Umbilical cord (tissue), 2 donors: Measurements from ENCODE around the gene RSPO1. TPM values are rescaled to one million over a fixed set of nuclear protein-coding genes. Genes with fewer than 3 reads are reported as not detected.
"Not testable (repeated sequence)": the region's sequence is repeated elsewhere in the genome, so short reads cannot be mapped to it uniquely, and the experiment has no call there.

Experiments used
- DNase-seq: peaks from one replicate; pipeline ENCODE4 v3.0.0-alpha.2; 2015; ENCODE audit warnings: low spot score
- total RNA-seq: library from RNA; depleted of rRNA; stranded (reverse); fragments of >200 nt; gene quantifications from one replicate; pipeline ENCODE4 v1.2.3, GENCODE V29; 2014; ENCODE audit warnings: low replicate concordance; ENCODE audit not compliant: insufficient read depth

The RSPO1 gene
- total RNA-seq, 1 donor from 2014 or later = 0.24 TPM

GRCh38 chr1:37621326-37621870, 13.3 kb downstream of the RSPO1 start:
- no peak for DNase-seq

GRCh38 chr1:37620707-37621106, 14.0 kb downstream of the RSPO1 start:
- DNase-seq = no peak

- DNase-seq = no peak
These were observed 18.4 kb downstream of the RSPO1 start for GRCh38 chr1:37616330-37616729.

GRCh38 chr1:37614105-37614504, 20.6 kb downstream of the RSPO1 start:
- DNase-seq = no peak

GRCh38 chr1:37612186-37612585, 22.5 kb downstream of the RSPO1 start:
- DNase-seq = no peak

GRCh38 chr1:37609994-37610393, 24.7 kb downstream of the RSPO1 start:
- DNase-seq = no peak

GRCh38 chr1:37609002-37609401, 25.7 kb downstream of the RSPO1 start:
- no peak for DNase-seq

- peak; percentile 24 for DNase-seq
These were observed 28.0 kb downstream of the RSPO1 start for GRCh38 chr1:37606481-37607263.

GRCh38 chr1:37605806-37606474, 28.8 kb downstream of the RSPO1 start:
- peak; percentile 9 for DNase-seq

- DNase-seq = no peak
These were observed 29.5 kb downstream of the RSPO1 start for GRCh38 chr1:37605061-37605650.

GRCh38 chr1:37602750-37603694, 31.7 kb downstream of the RSPO1 start:
- peak; percentile 38 for DNase-seq

- no peak for DNase-seq
These were observed 33.3 kb downstream of the RSPO1 start for GRCh38 chr1:37601441-37601840.

- DNase-seq = no peak
These were observed 34.8 kb downstream of the RSPO1 start for GRCh38 chr1:37599940-37600339.

- DNase-seq = no peak
These were observed 38.5 kb downstream of the RSPO1 start for GRCh38 chr1:37596182-37596667.

- peak; percentile 99 for DNase-seq
These were observed 39.1 kb downstream of the RSPO1 start, which contains the start of gene GNL2 for GRCh38 chr1:37595440-37596181. Gene GNL2, minus strand, starts transcription at chr1:37595937. Its CDS starts 115 bp downstream, at chr1:37595822.

- DNase-seq = no peak
These were observed 41.0 kb downstream of the RSPO1 start for GRCh38 chr1:37593726-37594125.

- no peak for DNase-seq
These were observed 45.8 kb downstream of the RSPO1 start for GRCh38 chr1:37588939-37589338.

GRCh38 chr1:37584544-37584943, 50.1 kb downstream of the RSPO1 start:
- not testable (repeated sequence) for DNase-seq

- no peak for DNase-seq
These were observed 59.0 kb downstream of the RSPO1 start for GRCh38 chr1:37575692-37576091.

GRCh38 chr1:37574834-37575480, 59.7 kb downstream of the RSPO1 start:
- peak; percentile 78 for DNase-seq
